Immature natural killer cell (primary cell): ENCODE results near the gene TMEM128. TPM values are rescaled to one million over a fixed set of nuclear protein-coding genes. Genes with fewer than 3 reads are reported as not detected.
A peak's percentile ranks its signal among the peaks of the same experiment; 100 is the strongest.
"Not testable (repeated sequence)": the region's sequence is repeated elsewhere in the genome, so short reads cannot be mapped to it uniquely, and the experiment has no call there.

Experiments used
- DNase-seq, 3 donors: peaks; one replicate each; pipeline ENCODE4 v3.0.0; 2022; ENCODE audit warnings: mixed read lengths in 1 of 3
- H3K27ac Mint-ChIP-seq, 6 donors: one replicate each; pipeline ENCODE4 v1.8.0; 2020; ENCODE audit warnings: mixed read lengths in 6 of 6, mild to moderate bottlenecking in 5 of 6, inconsistent platforms in 4 of 6, moderate library complexity in 3 of 6
- H3K27me3 Mint-ChIP-seq, 3 donors: one replicate each; pipeline ENCODE4 v1.8.0; 2020 to 2021; ENCODE audit warnings: low read depth in 3 of 3, mild to moderate bottlenecking in 3 of 3, mixed read lengths in 3 of 3, moderate library complexity in 3 of 3, inconsistent platforms in 1 of 3
- H3K36me3 Mint-ChIP-seq, 3 donors: one replicate each; pipeline ENCODE4 v1.8.0; 2020; ENCODE audit warnings: mixed read lengths in 3 of 3, inconsistent platforms in 2 of 3, mild to moderate bottlenecking in 2 of 3
- H3K4me1 Mint-ChIP-seq, 2 donors: one replicate each; pipeline ENCODE4 v1.8.0; 2020; ENCODE audit warnings: inconsistent platforms in 2 of 2, mild to moderate bottlenecking in 2 of 2, mixed read lengths in 2 of 2, moderate library complexity in 1 of 2
- H3K4me3 Mint-ChIP-seq, 5 donors: one replicate each; pipeline ENCODE4 v1.8.0; 2020; ENCODE audit warnings: mild to moderate bottlenecking in 5 of 5, mixed read lengths in 5 of 5, inconsistent platforms in 3 of 5, moderate library complexity in 3 of 5
- H3K9me3 Mint-ChIP-seq, 6 donors: one replicate each; pipeline ENCODE4 v1.8.0; 2020; ENCODE audit warnings: mild to moderate bottlenecking in 6 of 6, mixed read lengths in 6 of 6, inconsistent platforms in 4 of 6, moderate library complexity in 3 of 6
- polyA plus RNA-seq, 3 donors: library from polyadenylated mRNA; unstranded; fragments of 300-500 nt; fragmentation: Illumina TruSeq; gene quantifications; one replicate each; pipeline ENCODE4 v1.2.3, GENCODE V29; 2021

Gene TMEM128
- polyA plus RNA-seq, 3 donors from 2014 or later: 36.4 to 45.6 (median 41.0) TPM

DNA sequence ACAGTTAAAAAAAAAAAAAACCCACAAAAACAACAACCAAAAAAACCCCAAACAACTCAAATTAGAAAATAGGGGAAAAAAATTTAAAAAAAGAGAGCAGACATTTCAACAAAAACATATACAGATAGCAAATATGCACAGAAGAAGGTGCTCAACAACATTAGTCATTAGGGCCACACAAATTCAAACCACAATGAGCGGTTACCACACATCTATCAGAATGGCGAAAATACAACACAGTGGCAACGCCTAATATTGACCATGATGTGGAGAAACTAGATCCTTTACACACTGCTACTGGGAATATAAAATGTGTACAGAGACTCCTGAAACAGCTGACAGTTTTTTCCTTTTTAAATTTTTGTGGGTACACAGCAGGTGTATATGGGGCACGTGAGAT lies 22.5 kb upstream of the TMEM128 start:
- Mint-ChIP-seq H3K36me3 (peaks cover 32 to 50% (median 36%) of the 10 kb centered on the region in 3 donors), H3K27ac (peak overlapping the region; percentile 96 to 99 (median 97)), H3K9me3 (no peaks in the 10 kb centered on the region), H3K27me3 (peaks cover 5 to 21% (median 16%) of the 10 kb centered on the region in 3 donors), H3K4me1 (peaks cover 61 to 69% of the 10 kb centered on the region in 2 donors), H3K4me3 (peak overlapping the region; percentile 44 to 87 (median 76))
- peak; percentile 29 to 48 (median 37) for DNase-seq

- Mint-ChIP-seq H3K36me3 (peaks cover 30 to 45% (median 33%) of the 10 kb centered on the region in 3 donors), H3K9me3 (no peaks in the 10 kb centered on the region), H3K4me1 (peaks cover 66 to 69% of the 10 kb centered on the region in 2 donors), H3K4me3 (peak overlapping the region; percentile 74 to 87 (median 83)), H3K27ac (peak overlapping the region; percentile 96 to 99 (median 97)), H3K27me3 (peaks cover 5 to 21% (median 16%) of the 10 kb centered on the region in 3 donors)
- peak; percentile 74 to 82 (median 77) for DNase-seq
Measured at GRCh38 chr4:4269856-4270255, 21.8 kb upstream of the TMEM128 start.

DNA sequence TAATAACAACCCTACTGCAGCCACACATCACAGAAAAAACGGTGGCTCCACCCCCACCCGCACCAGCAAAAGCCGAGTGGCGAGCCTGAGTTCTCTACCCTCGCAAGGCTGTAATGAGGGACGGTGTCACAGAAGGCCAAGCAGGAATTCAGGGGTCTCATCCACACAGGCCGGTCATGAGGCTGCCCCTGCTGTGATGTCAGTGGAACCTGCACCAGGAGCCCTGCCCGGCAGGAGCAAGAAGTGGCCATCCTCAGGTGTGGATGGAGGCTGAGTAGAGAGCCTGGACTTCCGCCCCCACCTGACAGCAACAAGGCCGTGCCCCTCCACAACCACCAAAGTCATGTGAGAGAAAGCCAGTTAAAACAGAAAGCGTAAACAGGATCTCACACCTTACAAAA lies 21.3 kb upstream of the TMEM128 start:
- H3K9me3 Mint-ChIP-seq: no peaks in the 10 kb centered on the region
- H3K4me1 Mint-ChIP-seq: peaks cover 65 to 71% of the 10 kb centered on the region in 2 donors
- H3K27ac Mint-ChIP-seq: peak overlapping the region; percentile 96 to 99 (median 97)
- peak overlapping the region; percentile 74 to 87 (median 83) for H3K4me3 Mint-ChIP-seq
- peaks cover 5 to 21% (median 16%) of the 10 kb centered on the region in 3 donors for H3K27me3 Mint-ChIP-seq
- peaks cover 25 to 40% (median 27%) of the 10 kb centered on the region in 3 donors for H3K36me3 Mint-ChIP-seq
- peak; percentile 82 to 86 (median 83) for DNase-seq

GRCh38 chr4:4268776-4269175 lies 20.8 kb upstream of the TMEM128 start:
- H3K4me1 Mint-ChIP-seq: peaks cover 63 to 74% of the 10 kb centered on the region in 2 donors

GRCh38 chr4:4267981-4268380 lies 20.0 kb upstream of the TMEM128 start:
- peak overlapping the region; percentile 31 to 80 (median 65) for H3K4me3 Mint-ChIP-seq
- peaks cover 5 to 21% (median 18%) of the 10 kb centered on the region in 3 donors for H3K27me3 Mint-ChIP-seq
- H3K36me3 Mint-ChIP-seq: peaks cover 16 to 29% (median 23%) of the 10 kb centered on the region in 3 donors
- H3K27ac Mint-ChIP-seq: peak overlapping the region; percentile 96 to 99 (median 97)
- H3K9me3 Mint-ChIP-seq: no peaks in the 10 kb centered on the region
- peaks cover 63 to 79% of the 10 kb centered on the region in 2 donors for H3K4me1 Mint-ChIP-seq
- no peak for DNase-seq

More at GRCh38 chr4:4268776-4269175, 20.8 kb upstream of the TMEM128 start:
- Mint-ChIP-seq H3K9me3 (no peaks in the 10 kb centered on the region), H3K4me3 (peak overlapping the region; percentile 74 to 87 (median 83)), H3K27me3 (peaks cover 5 to 21% (median 16%) of the 10 kb centered on the region in 3 donors), H3K27ac (peak overlapping the region; percentile 96 to 99 (median 97)), H3K36me3 (peaks cover 22 to 37% (median 24%) of the 10 kb centered on the region in 3 donors)
- DNase-seq: no peak

- peak; percentile 63 to 74 (median 67) for DNase-seq
- H3K9me3 Mint-ChIP-seq: peaks cover 0 to 2% (median 0%) of the 10 kb centered on the region in 6 donors
- peaks cover 13 to 38% of the 10 kb centered on the region in 2 donors for H3K4me1 Mint-ChIP-seq
- no peaks in the 10 kb centered on the region for H3K36me3 Mint-ChIP-seq
- H3K4me3 Mint-ChIP-seq: peak overlapping the region in 1 of 5 donors; percentile 17
- H3K27me3 Mint-ChIP-seq: peaks cover 2 to 4% (median 3%) of the 10 kb centered on the region in 3 donors
- H3K27ac Mint-ChIP-seq: peak overlapping the region in 5 of 6 donors; percentile 58 to 83 (median 77)
Measured at GRCh38 chr4:4260185-4260751, 12.2 kb upstream of the TMEM128 start.

- Mint-ChIP-seq H3K4me1 (peaks cover 13 to 32% of the 10 kb centered on the region in 2 donors), H3K27me3 (peaks cover 2 to 5% (median 3%) of the 10 kb centered on the region in 3 donors), H3K36me3 (no peaks in the 10 kb centered on the region), H3K9me3 (peaks cover 0 to 2% (median 0%) of the 10 kb centered on the region in 6 donors), H3K27ac (peak overlapping the region in 2 of 6 donors; percentile 62 to 83), H3K4me3 (no peak overlapping the region)
- DNase-seq: no peak
Measured at GRCh38 chr4:4259484-4260100, 11.6 kb upstream of the TMEM128 start.

GRCh38 chr4:4257705-4258104 lies 9.7 kb upstream of the TMEM128 start:
- not testable (repeated sequence) for H3K27me3 Mint-ChIP-seq, DNase-seq, H3K36me3 Mint-ChIP-seq, H3K27ac Mint-ChIP-seq, H3K9me3 Mint-ChIP-seq, H3K4me3 Mint-ChIP-seq
- H3K4me1 Mint-ChIP-seq: peaks cover 13 to 19% of the 10 kb centered on the region in 2 donors

DNA sequence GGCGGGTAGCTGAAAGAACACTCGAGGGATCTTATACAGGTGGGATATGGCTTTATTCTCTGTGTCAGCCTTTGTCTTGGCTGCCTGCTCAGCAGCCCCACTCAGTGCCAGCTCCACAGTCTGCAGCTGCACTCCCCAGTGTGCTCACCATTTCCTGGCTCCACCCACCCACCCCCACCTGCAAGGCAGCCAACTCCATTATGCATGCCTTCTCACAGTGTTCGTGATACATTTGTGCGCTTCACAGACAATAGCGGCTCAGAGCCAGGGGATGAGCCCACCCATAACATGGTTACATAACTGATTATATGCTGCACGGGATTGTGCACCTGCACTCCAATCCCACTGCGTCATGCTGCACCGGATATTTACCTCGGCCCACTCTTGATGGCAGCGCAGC lies 8.8 kb upstream of the TMEM128 start:
- Mint-ChIP-seq H3K27ac (no peak overlapping the region), H3K4me3 (no peak overlapping the region), H3K9me3 (peaks cover 0 to 2% (median 0%) of the 10 kb centered on the region in 6 donors), H3K4me1 (peaks cover 13 to 15% of the 10 kb centered on the region in 2 donors), H3K27me3 (peaks cover 0 to 5% (median 5%) of the 10 kb centered on the region in 3 donors), H3K36me3 (no peaks in the 10 kb centered on the region)
- DNase-seq: no peak

GRCh38 chr4:4254666-4255065 lies 6.6 kb upstream of the TMEM128 start:
- Mint-ChIP-seq H3K4me3 (no peak overlapping the region), H3K9me3 (peaks cover 0 to 2% (median 0%) of the 10 kb centered on the region in 6 donors), H3K36me3 (no peaks in the 10 kb centered on the region), H3K4me1 (no peaks in the 10 kb centered on the region), H3K27me3 (peaks cover 0 to 8% (median 5%) of the 10 kb centered on the region in 3 donors), H3K27ac (no peak overlapping the region)
- DNase-seq: no peak

DNA sequence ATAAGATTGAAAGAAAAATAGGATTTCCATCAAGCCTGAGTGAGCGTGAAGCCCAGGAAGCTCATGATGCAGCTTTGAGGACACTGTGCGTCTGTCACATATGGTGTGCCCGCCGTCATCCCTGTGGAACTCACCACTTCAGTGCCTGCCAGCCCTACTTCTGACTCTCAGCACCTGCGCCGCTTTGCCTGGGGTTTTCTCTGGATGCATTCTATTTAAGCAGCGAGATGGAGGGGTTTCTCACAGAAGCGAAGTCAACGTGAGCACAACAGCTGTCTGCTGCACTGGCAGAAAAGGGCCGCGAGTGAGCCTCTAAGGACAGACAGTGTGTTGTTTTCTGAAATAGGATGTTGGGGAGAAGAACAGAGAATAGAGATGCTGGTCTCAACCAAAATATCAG lies 6.2 kb upstream of the TMEM128 start:
- Mint-ChIP-seq H3K4me1 (peaks cover under 1 to 2% of the 10 kb centered on the region in 2 donors), H3K4me3 (no peak overlapping the region), H3K36me3 (no peaks in the 10 kb centered on the region), H3K27me3 (peaks cover 0 to 8% (median 5%) of the 10 kb centered on the region in 3 donors), H3K27ac (no peak overlapping the region), H3K9me3 (peaks cover 0 to 2% (median 0%) of the 10 kb centered on the region in 6 donors)
- DNase-seq: no peak

DNA sequence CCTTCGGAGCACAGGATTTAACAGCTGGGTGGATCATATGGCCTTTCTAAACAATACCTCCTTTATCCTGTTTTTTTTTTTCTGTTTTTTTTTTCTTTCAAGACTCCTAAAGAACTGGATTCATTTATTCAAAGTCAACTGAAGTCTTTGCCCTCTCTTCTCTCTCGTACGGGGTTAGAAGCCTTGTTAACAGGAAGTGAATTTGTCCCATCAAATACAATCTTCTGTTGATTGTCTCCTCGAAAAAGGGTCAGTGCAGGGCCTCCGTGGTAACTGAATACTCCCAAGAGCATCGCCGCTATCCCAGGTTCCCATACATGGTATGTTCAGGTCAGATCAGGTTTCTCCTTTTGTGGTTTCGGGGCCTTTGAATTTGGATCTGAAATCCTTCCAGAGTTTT lies 1.8 kb upstream of the TMEM128 start:
- Mint-ChIP-seq H3K36me3 (peaks cover 0 to 7% (median 5%) of the 10 kb centered on the region in 3 donors), H3K27me3 (peaks cover 5 to 11% (median 6%) of the 10 kb centered on the region in 3 donors), H3K4me3 (peak overlapping the region; percentile 5 to 57 (median 48)), H3K9me3 (no peaks in the 10 kb centered on the region), H3K27ac (peak overlapping the region in 5 of 6 donors; percentile 2 to 76 (median 73)), H3K4me1 (peaks cover 26 to 31% of the 10 kb centered on the region in 2 donors)
- no peak for DNase-seq

GRCh38 chr4:4249342-4249741 lies 1.3 kb upstream of the TMEM128 start:
- Mint-ChIP-seq H3K4me3 (peak overlapping the region in 4 of 5 donors; percentile 27 to 96 (median 81)), H3K27ac (peak overlapping the region; percentile 97 to 99 (median 98)), H3K27me3 (peaks cover 5 to 11% (median 6%) of the 10 kb centered on the region in 3 donors), H3K4me1 (peaks cover 26 to 31% of the 10 kb centered on the region in 2 donors)
- DNase-seq, H3K36me3 Mint-ChIP-seq, H3K9me3 Mint-ChIP-seq: not testable (repeated sequence)

- DNase-seq: no peak
Measured at GRCh38 chr4:4248885-4249203, 821 bp upstream of the TMEM128 start.

More at GRCh38 chr4:4248885-4249203, 821 bp upstream of the TMEM128 start:
- H3K36me3 Mint-ChIP-seq: peaks cover under 1 to 9% (median 8%) of the 10 kb centered on the region in 3 donors
- H3K9me3 Mint-ChIP-seq: no peaks in the 10 kb centered on the region
- peak overlapping the region; percentile 93 to 99 (median 96) for H3K4me3 Mint-ChIP-seq
- H3K27me3 Mint-ChIP-seq: peaks cover 4 to 11% (median 5%) of the 10 kb centered on the region in 3 donors
- peak overlapping the region; percentile 97 to 99 (median 98) for H3K27ac Mint-ChIP-seq
- peaks cover 26 to 32% of the 10 kb centered on the region in 2 donors for H3K4me1 Mint-ChIP-seq
